B cell (primary cell): ENCODE data around the gene DVL2. TPM values are rescaled to one million over a fixed set of nuclear protein-coding genes. Genes with fewer than 3 reads are reported as not detected.

Experiments used
- ATAC-seq: fragments of 200-7000 bp; cut with Tn5 transposase; one replicate; pipeline ENCODE4 v1.10.0; 2021; ENCODE audit warnings: low read depth, mild to moderate bottlenecking, moderate number of reproducible peaks, moderate library complexity
- CTCF ChIA-PET: fragments of 350-600 bp; sonication (Branson Sonifier 250); formaldehyde crosslinking; loops from one replicate; lab custom pipeline; 2021; ENCODE audit warnings: antibody characterized with exemption, inconsistent platforms; lab: Charles Lee
- POLR2A ChIA-PET: fragments of 350-600 bp; sonication (Branson Sonifier 250); formaldehyde crosslinking; loops from one replicate; lab custom pipeline; 2021; ENCODE audit warnings: antibody characterized with exemption; lab: Charles Lee
- DNase-seq: peaks from one replicate; pipeline ENCODE4 v3.0.0; 2013
- H2AFZ ChIP-seq: 2 replicates; pipeline ENCODE4 v1.6.1; 2012; ENCODE audit warnings: mild to moderate bottlenecking, low read depth, low read length; ENCODE audit not compliant: insufficient read depth, poor library complexity, severe bottlenecking
- H3K27ac ChIP-seq, 2 donors: 1 replicate in 1 of 2; 2 replicates in 1 of 2; pipeline ENCODE4 v1.5.1; 2012 to 2013; ENCODE audit warnings: low read length in 2 of 2, mild to moderate bottlenecking in 2 of 2, moderate library complexity in 1 of 2
- H3K27me3 ChIP-seq, 4 experiments: fragments of 200-600 bp in 1 of 4; sonication (generic) in 1 of 4; replicated peaks in 1 of 4; 1 replicate in 2 of 4; 2 replicates in 2 of 4; pipeline versions ENCODE4 v1.6.1 to v1.7.0; 2013 to 2016; ENCODE audit warnings: low read length in 3 of 4, mild to moderate bottlenecking in 2 of 4, mixed read lengths in 1 of 4, moderate library complexity in 1 of 4; ENCODE audit not compliant: insufficient read depth in 4 of 4, control insufficient read depth in 3 of 4; ENCODE audit errors: control extremely low read depth in 1 of 4
- H3K36me3 ChIP-seq, 2 experiments: replicated peaks in 1 of 2; 1 replicate in 1 of 2; 2 replicates in 1 of 2; pipeline versions ENCODE4 v1.6.1 to v1.7.1; 2013; ENCODE audit warnings: low read length in 1 of 2; ENCODE audit not compliant: insufficient read depth in 2 of 2, control insufficient read depth in 1 of 2; ENCODE audit errors: control extremely low read depth in 1 of 2, extremely low read depth in 1 of 2
- H3K4me1 ChIP-seq, 2 donors: fragments of 200-600 bp in 1 of 2; sonication (generic) in 1 of 2; 1 replicate in 1 of 2; 2 replicates in 1 of 2; pipeline versions ENCODE4 v1.5.1 to v1.6.1; 2013 to 2017; ENCODE audit warnings: low read length in 2 of 2; ENCODE audit not compliant: control insufficient read depth in 2 of 2, insufficient read depth in 2 of 2
- H3K4me2 ChIP-seq: replicated peaks from 2 replicates; pipeline ENCODE3; 2012; ENCODE audit warnings: mild to moderate bottlenecking, low read depth, low read length; ENCODE audit not compliant: poor library complexity, severe bottlenecking
- H3K4me3 ChIP-seq, 5 experiments: fragments of 200-600 bp in 1 of 5; sonication (generic) in 1 of 5; 1 replicate in 3 of 5; 2 replicates in 2 of 5; pipeline versions ENCODE4 v1.5.1 to v1.7.0; 2011 to 2016; ENCODE audit warnings: low read length in 4 of 5, mild to moderate bottlenecking in 4 of 5, low read depth in 2 of 5, control low read depth in 1 of 5, moderate library complexity in 1 of 5; ENCODE audit not compliant: insufficient read depth in 1 of 5; ENCODE audit errors: control extremely low read depth in 1 of 5, extremely low read depth in 1 of 5
- H3K79me2 ChIP-seq: fragments of 200-600 bp; sonication (generic); one replicate; pipeline ENCODE4 v1.6.0; 2016; ENCODE audit warnings: low read length; ENCODE audit not compliant: control insufficient read depth, insufficient read depth
- H3K9ac ChIP-seq: fragments of 200-600 bp; sonication (generic); 2 replicates; pipeline ENCODE4 v1.6.1; 2017; ENCODE audit warnings: mild to moderate bottlenecking, low read length, moderate library complexity
- H3K9me3 ChIP-seq, 3 donors: one replicate each; pipeline versions ENCODE4 v1.6.1 to v1.7.1; 2013; ENCODE audit warnings: low read length in 2 of 3; ENCODE audit not compliant: control insufficient read depth in 2 of 3, insufficient read depth in 1 of 3; ENCODE audit errors: control extremely low read depth in 1 of 3
- H4K20me1 ChIP-seq: 2 replicates; pipeline ENCODE4 v1.6.0; 2012; ENCODE audit warnings: mild to moderate bottlenecking, low read length; ENCODE audit not compliant: insufficient read depth, control insufficient read depth, poor library complexity, severe bottlenecking
- H3K27ac Mint-ChIP-seq: one replicate; pipeline ENCODE4 v1.8.0; 2021; ENCODE audit warnings: mixed read lengths
- H3K27me3 Mint-ChIP-seq: one replicate; pipeline ENCODE4 v1.8.0; 2021; ENCODE audit warnings: mixed read lengths
- H3K4me1 Mint-ChIP-seq: one replicate; pipeline ENCODE4 v1.8.0; 2021; ENCODE audit warnings: mixed read lengths
- H3K4me3 Mint-ChIP-seq: one replicate; pipeline ENCODE4 v1.8.0; 2021; ENCODE audit warnings: mixed read lengths
- H3K9me3 Mint-ChIP-seq: one replicate; pipeline ENCODE4 v1.8.0; 2022; ENCODE audit warnings: mixed read lengths; ENCODE audit not compliant: insufficient read depth
- CTCF ChIP-seq: fragments of 200-600 bp; IDR thresholded peaks from one replicate; pipeline ENCODE4 v1.8.0; 2022; ENCODE audit warnings: antibody characterized with exemption, mild to moderate bottlenecking
- EZH2 ChIP-seq: IDR thresholded peaks from 2 replicates; pipeline ENCODE4 v1.6.1; 2012; ENCODE audit warnings: borderline replicate concordance, low read depth, mild to moderate bottlenecking, moderate library complexity, low read length; ENCODE audit not compliant: insufficient read depth, poor library complexity, severe bottlenecking
- WGBS: methylation state at CpG from one replicate; pipeline ENCODE4 v1.1.5; 2013; ENCODE audit warnings: missing lambda C conversion rate; ENCODE audit not compliant: insufficient coverage; 5-methylcytosine and 5-hydroxymethylcytosine counted together
- intact Hi-C: fragments of 100-400 bp; cut with micrococcal nuclease; formaldehyde crosslinking; loops from one replicate; pipeline ENCODE4 v1.10.0; 2022
- polyA plus RNA-seq: library from polyadenylated mRNA; depleted of rRNA; stranded (reverse); fragments of >200 nt; gene quantifications from 2 replicates; pipeline ENCODE4 v1.2.3, GENCODE V29; 2012
- total RNA-seq, 2 donors: library from RNA; stranded (reverse); fragments of 120-200 nt in 1 of 2; gene quantifications; 1 replicate in 1 of 2; 2 replicates in 1 of 2; pipeline versions ENCODE4 v1.2.3 to v1.2.4, GENCODE V29; 2013 to 2022

Gene DVL2
- total and polyA plus RNA-seq, 2 donors (not counting 1 experiment from before 2014, with no cell fraction given) = 22.5 to 104 TPM

DNA sequence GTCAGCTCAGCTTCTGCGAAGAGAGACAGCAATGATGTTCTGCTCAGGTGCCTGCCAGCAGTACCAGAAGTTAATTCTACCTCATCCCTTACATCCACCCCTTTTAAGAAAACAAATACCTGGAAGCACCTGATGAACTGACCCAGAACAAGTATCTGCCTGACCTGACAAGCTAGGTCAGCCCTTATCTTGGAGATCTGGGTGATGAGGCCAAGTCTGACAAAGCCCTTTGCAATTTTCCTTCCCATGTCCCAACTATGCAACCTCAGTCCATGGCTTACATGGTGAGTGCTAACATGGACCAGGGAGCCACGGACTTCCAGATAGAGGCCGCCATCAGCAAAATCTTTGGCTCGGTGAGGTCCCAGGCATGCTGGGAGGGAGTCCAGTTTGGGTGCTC, 10.9 kb downstream of the DVL2 start:
- Mint-ChIP-seq H3K27me3 (no peaks in the 10 kb centered on the region), H3K9me3 (no peaks in the 10 kb centered on the region), H3K27ac (no peak overlapping the region), H3K4me1 (peaks cover 26% of the 10 kb centered on the region), H3K4me3 (no peak overlapping the region)
- no peak for ATAC-seq
- Histone ChIP-seq H3K4me2 (no peak overlapping the region), H3K9me3 (no peaks in the 10 kb centered on the region), H3K4me1 (peaks cover 14 to 23% of the 10 kb centered on the region in 2 donors), H3K79me2 (peaks cover 7% of the 10 kb centered on the region), H3K9ac (no peak overlapping the region), H3K27ac (no peak overlapping the region), H4K20me1 (no peaks in the 10 kb centered on the region), H3K27me3 (no peaks in the 10 kb centered on the region), H2AFZ (no peak overlapping the region), H3K36me3 (peaks cover 0 to 55% of the 10 kb centered on the region in 2 experiments), H3K4me3 (no peak overlapping the region)
- CTCF ChIA-PET = no interaction called here
- POLR2A ChIA-PET = interaction anchor here (0.5 to 1.1 kb wide), 2 partner anchors 11 to 15 kb away, joined by 3 to 4 read pairs; partner anchors contain the start of gene DVL2
- 92% methylated on average over 4 of the region's 4 CpGs for WGBS
- intact Hi-C loops = no loop called here
- DNase-seq = no peak
- TF ChIP-seq EZH2 = no peak
- no peak for TF ChIP-seq CTCF

GRCh38 chr17:7222972-7223292, 11.4 kb downstream of the DVL2 start:
- ATAC-seq (no peak), DNase-seq (no peak)
- Histone ChIP-seq H3K27ac (no peak overlapping the region), H3K4me3 (no peak overlapping the region), H3K4me2 (no peak overlapping the region), H3K36me3 (peaks cover 0 to 51% of the 10 kb centered on the region in 2 experiments), H3K27me3 (no peaks in the 10 kb centered on the region), H2AFZ (no peak overlapping the region), H3K9me3 (no peaks in the 10 kb centered on the region), H3K79me2 (peaks cover 7% of the 10 kb centered on the region), H3K4me1 (peaks cover 14 to 28% of the 10 kb centered on the region in 2 donors), H3K9ac (no peak overlapping the region), H4K20me1 (no peaks in the 10 kb centered on the region)
- Mint-ChIP-seq H3K4me1 (peaks cover 30% of the 10 kb centered on the region), H3K9me3 (no peaks in the 10 kb centered on the region), H3K27me3 (no peaks in the 10 kb centered on the region), H3K4me3 (no peak overlapping the region), H3K27ac (peak overlapping the region; percentile 20)
- ChIA-PET CTCF (no interaction called here), POLR2A (no interaction called here)
- intact Hi-C loops = no loop called here
- 98% methylated on average over 7 of the region's 7 CpGs for WGBS
- TF ChIP-seq CTCF = no peak
